ENCODE measurements around the gene SSBP3.

DNA sequence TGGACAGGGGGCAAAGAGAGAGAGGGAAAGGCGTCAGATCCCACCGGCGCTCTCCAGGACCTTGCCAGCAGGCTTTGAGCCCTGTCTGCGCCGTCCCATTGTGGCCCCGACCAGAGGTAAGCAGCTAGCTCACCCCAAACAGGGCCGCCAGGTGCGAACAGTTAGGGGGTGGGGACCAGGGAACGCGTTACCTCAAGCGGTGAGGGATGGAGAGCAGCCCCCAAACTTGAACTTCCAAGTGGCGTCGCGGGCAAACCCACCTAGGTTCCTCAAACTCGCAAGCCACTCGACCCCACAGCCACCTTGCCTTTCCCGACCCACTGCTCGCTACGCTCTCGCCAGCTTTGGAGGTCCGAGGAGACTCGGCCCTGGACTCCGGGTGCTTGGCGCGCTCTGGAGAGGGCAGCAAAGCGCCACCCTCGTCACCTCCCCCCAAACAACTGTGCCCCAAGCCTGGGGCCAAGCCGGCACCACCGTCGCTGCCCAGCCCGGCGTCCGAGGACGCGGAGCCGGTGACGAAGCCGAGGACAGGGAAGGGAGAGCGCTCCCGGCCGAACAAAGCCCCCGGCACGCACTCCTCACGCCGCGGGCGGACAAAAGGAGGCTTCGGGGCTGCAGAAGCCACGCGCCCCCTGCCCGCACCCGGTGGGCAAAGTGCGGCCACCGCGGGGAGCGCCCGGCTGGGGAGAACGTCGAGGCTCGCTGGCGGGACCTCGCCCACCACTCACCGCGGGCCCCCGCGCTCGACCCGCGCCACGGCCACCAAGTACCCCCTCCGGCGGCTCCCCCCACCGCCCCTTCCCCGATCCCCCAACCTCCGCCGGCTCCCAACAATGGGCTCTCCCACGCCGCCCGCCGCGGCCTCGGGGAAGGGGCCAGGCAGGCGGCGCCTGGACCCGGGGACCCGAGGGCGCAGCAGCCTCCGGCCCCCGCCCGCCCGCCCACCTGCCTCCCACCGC is 976 bp downstream of the SSBP3 start:
- TF ChIP-seq EP300 (IDR thresholded peaks at IDR 0.05) (no peak), POLR2A (IDR thresholded peaks at IDR 0.05) (no peak)
- TF ChIP-seq, protein P1, sequence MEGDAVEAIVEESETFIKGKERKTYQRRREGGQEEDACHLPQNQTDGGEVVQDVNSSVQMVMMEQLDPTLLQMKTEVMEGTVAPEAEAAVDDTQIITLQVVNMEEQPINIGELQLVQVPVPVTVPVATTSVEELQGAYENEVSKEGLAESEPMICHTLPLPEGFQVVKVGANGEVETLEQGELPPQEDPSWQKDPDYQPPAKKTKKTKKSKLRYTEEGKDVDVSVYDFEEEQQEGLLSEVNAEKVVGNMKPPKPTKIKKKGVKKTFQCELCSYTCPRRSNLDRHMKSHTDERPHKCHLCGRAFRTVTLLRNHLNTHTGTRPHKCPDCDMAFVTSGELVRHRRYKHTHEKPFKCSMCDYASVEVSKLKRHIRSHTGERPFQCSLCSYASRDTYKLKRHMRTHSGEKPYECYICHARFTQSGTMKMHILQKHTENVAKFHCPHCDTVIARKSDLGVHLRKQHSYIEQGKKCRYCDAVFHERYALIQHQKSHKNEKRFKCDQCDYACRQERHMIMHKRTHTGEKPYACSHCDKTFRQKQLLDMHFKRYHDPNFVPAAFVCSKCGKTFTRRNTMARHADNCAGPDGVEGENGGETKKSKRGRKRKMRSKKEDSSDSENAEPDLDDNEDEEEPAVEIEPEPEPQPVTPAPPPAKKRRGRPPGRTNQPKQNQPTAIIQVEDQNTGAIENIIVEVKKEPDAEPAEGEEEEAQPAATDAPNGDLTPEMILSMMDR (IDR thresholded peaks at IDR 0.05), result peak in 1 of 3 donors; percentile 22
